Cortex of kidney (tissue), 1 donor: ENCODE results near the gene METTL23.
A peak's percentile ranks its signal among the peaks of the same experiment; 100 is the strongest.
"Not testable (repeated sequence)": the region's sequence is repeated elsewhere in the genome, so short reads cannot be mapped to it uniquely, and the experiment has no call there.

Experiments
- DNase-seq: peaks from one replicate; lab custom pipeline; 2025; lab: John Stamatoyannopoulos, UW

Gene METTL23

GRCh38 chr17:76735586-76736348 is 9.1 kb downstream of the METTL23 start:
- DNase-seq, result no peak

- DNase-seq, result no peak
Observed at GRCh38 chr17:76736349-76737081, 9.9 kb downstream of the METTL23 start.

- DNase-seq, result peak; percentile 96
Observed at GRCh38 chr17:76737082-76737675, 10.5 kb downstream of the METTL23 start, which contains the start of gene SRSF2. TSS of gene SRSF2 (minus strand) at chr17:76737331. CDS start at chr17:76737160, 171 bp downstream.

GRCh38 chr17:76737676-76738467 is 11.2 kb downstream of the METTL23 start, which contains the start of gene MFSD11:
TSS of gene MFSD11 (plus strand) at chr17:76738119. CDS start at chr17:76738353, 234 bp downstream.
- peak; percentile 66 for DNase-seq

DNA sequence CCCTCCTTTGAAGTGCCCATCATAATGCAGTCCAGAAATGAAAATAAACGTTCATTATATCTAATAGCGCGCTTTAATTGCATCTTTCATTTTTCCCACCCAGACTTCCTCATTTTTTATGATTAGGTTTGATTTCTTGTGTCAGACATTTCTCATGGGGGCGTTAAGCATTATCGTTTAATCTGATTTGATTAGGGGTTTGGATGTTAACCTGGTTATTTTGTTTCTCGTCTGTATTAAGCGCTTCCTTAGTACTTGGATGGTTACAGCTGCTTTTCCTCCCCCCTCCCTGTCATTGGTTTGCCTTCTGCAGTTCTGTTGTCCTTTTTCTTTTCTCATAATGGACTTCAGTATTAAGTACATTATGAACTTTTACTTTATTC is 11.8 kb downstream of the METTL23 start:
- DNase-seq, result no peak

DNA sequence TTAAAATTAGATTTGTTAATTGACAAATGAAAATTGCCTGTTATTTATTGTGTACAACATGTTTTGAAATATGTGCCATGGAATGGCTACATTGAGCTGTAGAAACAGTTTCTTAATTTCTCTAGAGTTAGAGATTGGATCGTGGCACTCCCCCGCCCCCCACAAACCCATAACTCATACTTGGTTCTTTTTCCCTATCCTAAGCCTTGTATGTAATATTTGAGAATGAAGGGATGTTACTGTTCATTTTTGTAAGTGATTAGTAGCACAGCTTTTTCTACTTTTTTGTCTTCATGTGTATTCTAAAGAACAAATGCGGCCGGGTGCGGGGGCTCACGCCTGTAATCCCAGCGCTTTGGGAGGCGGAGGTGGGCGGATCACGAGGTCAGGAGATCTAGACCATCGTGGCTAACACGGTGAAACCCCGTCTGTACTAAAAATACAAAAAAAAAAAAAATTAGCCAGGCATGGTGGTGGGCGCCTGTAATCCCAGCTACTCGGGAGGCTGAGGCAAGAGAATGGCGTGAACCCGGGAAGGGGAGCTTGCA is 13.0 kb downstream of the METTL23 start:
- DNase-seq, result not testable (repeated sequence)

DNA sequence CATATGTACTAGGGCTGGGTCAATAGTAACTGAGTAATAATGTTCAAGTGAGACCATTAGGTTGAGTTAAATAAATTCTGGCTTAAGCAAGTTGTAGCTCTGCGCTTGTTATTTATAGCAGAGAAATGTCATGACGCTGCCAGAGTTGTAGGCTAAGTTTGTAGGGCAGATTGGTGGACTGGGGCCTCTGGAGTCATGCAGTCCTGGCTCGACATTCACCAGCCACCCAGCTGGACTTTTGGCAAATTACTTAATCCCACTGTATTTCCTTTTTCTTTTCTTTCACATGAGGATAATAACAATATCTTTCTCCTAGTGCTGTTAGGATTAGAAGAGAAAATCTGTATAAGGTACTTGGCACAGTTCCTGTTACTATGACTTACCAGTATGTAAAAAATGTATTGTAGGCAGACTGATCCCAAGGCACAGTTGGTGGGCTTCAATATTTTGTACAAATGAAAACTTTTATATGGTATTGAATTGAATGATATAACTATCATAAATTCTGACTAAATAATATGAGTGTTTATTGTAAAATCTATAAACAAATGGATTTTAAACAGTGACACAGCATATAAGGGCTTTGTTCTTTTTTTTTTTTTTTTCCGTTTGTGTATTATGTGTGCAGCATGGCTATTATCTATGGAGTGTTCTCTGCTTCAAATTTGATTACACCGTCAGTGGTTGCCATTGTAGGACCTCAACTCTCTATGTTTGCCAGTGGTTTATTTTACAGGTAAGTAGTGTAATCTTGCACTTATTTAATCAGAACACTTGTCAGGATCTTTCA is 13.9 kb downstream of the METTL23 start:
- DNase-seq, result no peak

DNA sequence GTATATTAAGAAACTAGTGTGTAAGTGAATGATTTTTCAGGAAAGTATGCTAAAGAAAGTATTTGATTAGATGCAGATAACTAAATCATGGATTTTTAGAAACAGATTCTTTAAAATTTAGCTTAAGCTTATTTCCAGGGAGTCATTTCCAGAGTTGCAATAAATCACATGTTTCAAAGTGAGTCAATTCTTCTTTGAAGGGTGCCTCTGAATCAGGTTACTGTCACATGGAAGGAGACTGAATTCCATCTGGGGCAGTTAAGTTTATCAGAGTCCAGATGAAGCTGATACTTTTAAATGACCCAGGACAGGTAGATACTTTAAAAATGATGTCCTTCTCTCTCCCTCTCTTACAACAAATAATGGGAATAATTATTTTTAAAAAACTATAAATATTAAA is 16.3 kb downstream of the METTL23 start:
- DNase-seq, result no peak

- no peak for DNase-seq
Observed at GRCh38 chr17:76744747-76745146, 18.1 kb downstream of the METTL23 start.

GRCh38 chr17:76745785-76746184 is 19.1 kb downstream of the METTL23 start:
- DNase-seq, result not testable (repeated sequence)

- no peak for DNase-seq
Observed at GRCh38 chr17:76747716-76748363, 21.2 kb downstream of the METTL23 start.

DNA sequence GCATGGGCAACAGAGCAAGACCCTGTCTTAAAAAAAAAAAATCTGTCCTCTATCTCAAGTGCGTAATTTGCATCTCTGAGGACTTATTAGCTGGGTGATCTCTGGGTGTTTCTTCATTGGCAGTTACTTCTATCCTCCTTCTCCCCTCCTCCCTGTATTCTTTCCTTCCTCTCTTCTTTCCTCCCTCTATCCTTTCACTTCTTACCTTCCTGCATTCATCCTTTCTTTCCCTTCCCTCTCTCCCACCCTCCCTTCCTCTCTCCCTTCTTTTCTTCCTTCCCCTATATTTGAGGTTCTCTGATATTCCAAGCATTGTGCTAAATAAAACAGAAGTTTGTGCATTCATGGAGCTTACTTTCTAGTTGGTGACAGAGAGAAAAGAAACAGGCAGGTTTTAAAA is 22.0 kb downstream of the METTL23 start:
- no peak for DNase-seq

- no peak for DNase-seq
Observed at GRCh38 chr17:76751416-76751993, 24.9 kb downstream of the METTL23 start.

DNA sequence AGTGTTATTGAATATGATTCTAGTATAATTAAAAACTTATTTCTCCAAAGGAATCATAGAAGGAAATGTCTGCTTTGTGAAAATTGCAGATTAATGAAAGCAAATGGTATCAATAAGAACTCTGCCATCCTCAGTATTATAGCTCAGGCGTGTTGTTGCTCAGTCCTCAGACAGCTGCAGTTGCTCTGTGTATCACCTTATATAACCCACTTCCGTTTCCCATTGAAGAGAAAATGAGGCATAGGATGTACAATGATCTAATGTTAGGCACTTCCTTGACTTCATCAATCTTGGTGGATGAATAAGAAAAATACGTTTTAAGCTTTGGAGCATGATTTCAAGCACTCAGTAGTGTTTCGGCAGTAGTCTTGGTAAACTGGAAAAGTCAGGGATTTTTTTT is 25.4 kb downstream of the METTL23 start:
- DNase-seq, result no peak

- DNase-seq, result no peak
Observed at GRCh38 chr17:76753061-76753961, 26.7 kb downstream of the METTL23 start.

GRCh38 chr17:76755285-76755684 is 28.6 kb downstream of the METTL23 start:
- DNase-seq, result no peak

- no peak for DNase-seq
Observed at GRCh38 chr17:76757256-76757655, 30.6 kb downstream of the METTL23 start.

GRCh38 chr17:76758570-76758969 is 31.9 kb downstream of the METTL23 start:
- no peak for DNase-seq
